Lower lobe of right lung (tissue), 2 donors: ENCODE measurements around the gene ARVCF. TPM values are rescaled to one million over a fixed set of nuclear protein-coding genes. Genes with fewer than 3 reads are reported as not detected.
A peak's percentile ranks its signal among the peaks of the same experiment; 100 is the strongest.

Experiments used
- ATAC-seq, 2 donors: fragments of 200-7000 bp; cut with Tn5 transposase; one replicate each; pipeline ENCODE4 v1.9.1; 2020 to 2022; ENCODE audit warnings: mild to moderate bottlenecking in 2 of 2, moderate library complexity in 2 of 2
- DNase-seq: peaks from one replicate; pipeline ENCODE4 v3.0.0-alpha.2; 2020
- H3K27ac ChIP-seq: fragments of 200-600 bp; one replicate; pipeline ENCODE4 v1.8.0; 2022
- H3K27me3 ChIP-seq: fragments of 200-600 bp; one replicate; pipeline ENCODE4 v1.8.0; 2022; ENCODE audit warnings: low read depth
- H3K36me3 ChIP-seq: fragments of 200-600 bp; one replicate; pipeline ENCODE4 v1.8.0; 2022; ENCODE audit warnings: mild to moderate bottlenecking
- H3K4me1 ChIP-seq: fragments of 200-600 bp; one replicate; pipeline ENCODE4 v1.8.0; 2022
- H3K4me3 ChIP-seq: fragments of 200-600 bp; one replicate; pipeline ENCODE4 v1.8.0; 2022; ENCODE audit warnings: mild to moderate bottlenecking
- H3K9me3 ChIP-seq: fragments of 200-600 bp; one replicate; pipeline ENCODE4 v1.8.0; 2022
- CTCF ChIP-seq: fragments of 200-600 bp; IDR thresholded peaks from one replicate; pipeline ENCODE4 v1.8.0; 2022; ENCODE audit warnings: antibody characterized with exemption, mild to moderate bottlenecking
- intact Hi-C: fragments of 100-400 bp; cut with DNase I; formaldehyde crosslinking; loops from one replicate; pipeline ENCODE4 v1.11.0; 2022
- total RNA-seq: library from RNA; stranded (reverse); fragmentation: NEBNext Ultra II Directional; extraction: Animal tissue kit (Norgen Biotek cat#: 25700); gene quantifications from one replicate; pipeline ENCODE4 v1.2.1, GENCODE V29; 2021
- donor health status: DM: no; HTN: yes; CAD: no; lungs with severe emphysema.

Gene ARVCF
- total RNA-seq, 1 donor from 2014 or later = 16.8 TPM

- Histone ChIP-seq H3K27ac (no peak overlapping the region), H3K4me3 (no peak overlapping the region), H3K4me1 (no peaks in the 10 kb centered on the region), H3K9me3 (no peaks in the 10 kb centered on the region), H3K27me3 (no peaks in the 10 kb centered on the region), H3K36me3 (peaks cover 90% of the 10 kb centered on the region)
- intact Hi-C loops = no loop called here
- TF ChIP-seq CTCF = no peak
- no peak for ATAC-seq
- no peak for DNase-seq
These were observed 35.3 kb upstream of the ARVCF start for GRCh38 chr22:20051927-20052308.

DNA sequence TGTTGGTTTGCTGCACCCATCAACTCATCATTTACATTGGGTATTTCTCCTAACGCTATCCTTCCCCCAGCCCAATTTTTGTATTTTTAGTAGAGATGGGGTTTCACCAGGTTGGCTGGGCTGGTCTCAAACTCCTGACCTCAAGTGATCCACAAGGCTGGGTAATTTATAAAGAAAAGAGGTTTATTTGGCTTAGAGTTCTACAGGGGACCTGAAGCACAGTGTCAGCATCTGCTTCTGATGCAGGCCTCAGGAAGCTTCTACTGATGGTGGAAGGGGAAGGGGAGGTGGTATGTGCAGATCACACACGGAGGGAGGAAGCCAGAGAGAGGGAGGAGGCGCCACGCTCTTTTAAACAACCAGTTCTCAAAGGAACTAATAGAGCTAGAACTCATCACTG lies 30.1 kb upstream of the ARVCF start:
- no peaks in the 10 kb centered on the region for H3K9me3 ChIP-seq
- no peak for ATAC-seq
- peaks cover 87% of the 10 kb centered on the region for H3K36me3 ChIP-seq
- H3K4me3 ChIP-seq = no peak overlapping the region
- intact Hi-C loops = no loop called here
- no peak overlapping the region for H3K27ac ChIP-seq
- no peak for TF ChIP-seq CTCF
- no peaks in the 10 kb centered on the region for H3K27me3 ChIP-seq
- no peak for DNase-seq
- H3K4me1 ChIP-seq = no peaks in the 10 kb centered on the region

- no peak for DNase-seq
- intact Hi-C loops = no loop called here
- Histone ChIP-seq H3K36me3 (peaks cover 90% of the 10 kb centered on the region), H3K4me1 (no peaks in the 10 kb centered on the region), H3K9me3 (no peaks in the 10 kb centered on the region), H3K27me3 (no peaks in the 10 kb centered on the region), H3K4me3 (no peak overlapping the region), H3K27ac (no peak overlapping the region)
- peak in 1 of 2 donors; percentile 8 for ATAC-seq
- no peak for TF ChIP-seq CTCF
These were observed 28.0 kb upstream of the ARVCF start for GRCh38 chr22:20044495-20045151.

GRCh38 chr22:20043997-20044342 lies 27.3 kb upstream of the ARVCF start:
- peaks cover 90% of the 10 kb centered on the region for H3K36me3 ChIP-seq
- ATAC-seq = no peak

DNA sequence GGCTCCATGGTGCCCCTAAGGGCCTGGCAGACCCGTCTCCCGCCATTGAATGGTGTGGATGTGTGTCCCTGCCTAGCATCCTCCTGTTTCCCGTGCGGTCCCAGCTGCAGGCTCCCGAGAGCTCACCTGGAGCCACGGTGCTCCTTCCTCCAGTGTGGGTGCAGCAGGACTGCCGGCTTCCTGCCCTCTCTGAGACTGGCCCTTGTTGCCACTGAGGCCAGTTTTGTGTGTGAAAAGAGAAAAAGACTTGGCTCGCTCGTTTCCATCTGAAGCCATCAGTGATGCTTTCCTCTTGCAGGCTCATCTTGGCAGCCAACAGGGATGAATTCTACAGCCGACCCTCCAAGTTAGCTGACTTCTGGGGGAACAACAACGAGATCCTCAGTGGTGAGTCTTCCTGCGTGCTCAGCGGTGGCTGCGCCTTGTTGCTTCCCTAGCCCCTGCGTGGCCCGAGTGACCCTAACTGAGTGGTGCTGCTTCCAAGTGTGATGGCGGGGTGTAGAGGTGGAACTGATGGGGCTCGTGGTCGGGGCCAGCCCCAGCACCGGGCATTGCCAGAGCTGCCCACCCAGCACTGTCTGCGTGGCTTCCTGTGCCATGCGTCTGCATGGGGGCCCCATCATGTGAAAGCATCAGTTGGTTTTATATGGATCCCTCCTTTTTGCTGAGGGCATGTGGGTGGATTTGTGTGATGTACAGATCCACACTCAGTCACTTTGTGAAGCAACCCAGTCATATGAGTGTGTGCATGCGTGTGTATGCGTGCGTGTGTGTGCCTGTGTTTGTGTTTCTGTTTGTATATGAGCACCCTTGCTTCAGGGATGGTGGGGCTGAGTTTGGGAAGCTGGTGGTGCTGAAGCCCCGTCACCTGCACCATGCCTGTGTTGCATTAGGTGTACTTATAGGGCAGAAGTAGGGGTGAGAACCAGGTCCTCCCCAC lies 26.7 kb upstream of the ARVCF start:
- no peak for ATAC-seq
- intact Hi-C loops = no loop called here
- no peaks in the 10 kb centered on the region for H3K27me3 ChIP-seq
- TF ChIP-seq CTCF = no peak
- no peak overlapping the region for H3K27ac ChIP-seq
- no peaks in the 10 kb centered on the region for H3K9me3 ChIP-seq
- H3K4me3 ChIP-seq = no peak overlapping the region
- peaks cover 91% of the 10 kb centered on the region for H3K36me3 ChIP-seq
- DNase-seq = no peak
- H3K4me1 ChIP-seq = no peaks in the 10 kb centered on the region

More at GRCh38 chr22:20043997-20044342, 27.3 kb upstream of the ARVCF start:
- DNase-seq = no peak
- Histone ChIP-seq H3K4me3 (no peak overlapping the region), H3K9me3 (no peaks in the 10 kb centered on the region), H3K27ac (no peak overlapping the region), H3K4me1 (no peaks in the 10 kb centered on the region), H3K27me3 (no peaks in the 10 kb centered on the region)
- intact Hi-C loops = no loop called here
- no peak for TF ChIP-seq CTCF
